OCI-LY1 (cell line): Measurements from ENCODE around the gene CELF2.

ENCODE experiments used
- CTCF ChIP-seq: fragments of 200-600 bp; sonication (generic), shearing (Covaris generic); IDR thresholded peaks from 2 replicates; pipeline ENCODE4 v1.5.1; 2017; ENCODE audit warnings: mild to moderate bottlenecking, antibody characterized with exemption, low read length, moderate library complexity, mixed read lengths
- EZH2 ChIP-seq: fragments of 200-600 bp; sonication (generic), shearing (Covaris generic); IDR thresholded peaks from 2 replicates; pipeline ENCODE4 v1.8.0; 2017; ENCODE audit warnings: borderline replicate concordance, mixed run types, mild to moderate bottlenecking, antibody characterized with exemption, low read length, moderate library complexity, mixed read lengths

GRCh38 chr10:11215471-11215870, 197.8 kb downstream of the CELF2 start:
- TF ChIP-seq CTCF (no peak), EZH2 (no peak)
